WI38 (cell line): ENCODE measurements around the gene ZSCAN5A.
"Not testable (repeated sequence)": the region's sequence is repeated elsewhere in the genome, so short reads cannot be mapped to it uniquely, and the experiment has no call there.

Experiments
- H3K4me3 ChIP-seq: 2 replicates; pipeline ENCODE4 v1.5.1; 2011; ENCODE audit warnings: low read depth, mild to moderate bottlenecking, control low read depth, low read length
- TF ChIP-seq, protein P1 (sequence below): IDR thresholded peaks from 2 replicates; pipeline ENCODE4 v1.5.1; 2012; ENCODE audit warnings: low read depth, mild to moderate bottlenecking, control low read depth, low read length

The ZSCAN5A gene

DNA sequence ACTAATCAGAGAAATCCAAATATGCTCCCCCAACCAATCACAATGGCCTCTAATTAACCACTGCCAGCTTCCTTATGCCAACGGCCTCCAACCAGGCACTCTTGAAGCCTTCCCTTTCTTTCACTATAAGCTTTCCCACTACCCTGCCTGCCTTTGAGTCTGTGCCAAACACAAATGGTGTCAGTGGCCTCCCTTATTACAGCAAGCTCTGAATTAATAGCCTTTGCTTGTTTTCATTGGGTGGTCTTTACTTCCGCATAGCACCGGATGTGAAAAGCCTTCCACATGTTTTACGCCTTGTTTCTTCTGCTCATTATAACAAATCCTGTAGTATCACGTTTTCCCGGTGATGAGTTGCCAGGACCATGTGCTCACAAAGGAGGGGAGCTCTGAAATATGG lies 43.5 kb downstream of the ZSCAN5A start:
- TF ChIP-seq, protein P1, sequence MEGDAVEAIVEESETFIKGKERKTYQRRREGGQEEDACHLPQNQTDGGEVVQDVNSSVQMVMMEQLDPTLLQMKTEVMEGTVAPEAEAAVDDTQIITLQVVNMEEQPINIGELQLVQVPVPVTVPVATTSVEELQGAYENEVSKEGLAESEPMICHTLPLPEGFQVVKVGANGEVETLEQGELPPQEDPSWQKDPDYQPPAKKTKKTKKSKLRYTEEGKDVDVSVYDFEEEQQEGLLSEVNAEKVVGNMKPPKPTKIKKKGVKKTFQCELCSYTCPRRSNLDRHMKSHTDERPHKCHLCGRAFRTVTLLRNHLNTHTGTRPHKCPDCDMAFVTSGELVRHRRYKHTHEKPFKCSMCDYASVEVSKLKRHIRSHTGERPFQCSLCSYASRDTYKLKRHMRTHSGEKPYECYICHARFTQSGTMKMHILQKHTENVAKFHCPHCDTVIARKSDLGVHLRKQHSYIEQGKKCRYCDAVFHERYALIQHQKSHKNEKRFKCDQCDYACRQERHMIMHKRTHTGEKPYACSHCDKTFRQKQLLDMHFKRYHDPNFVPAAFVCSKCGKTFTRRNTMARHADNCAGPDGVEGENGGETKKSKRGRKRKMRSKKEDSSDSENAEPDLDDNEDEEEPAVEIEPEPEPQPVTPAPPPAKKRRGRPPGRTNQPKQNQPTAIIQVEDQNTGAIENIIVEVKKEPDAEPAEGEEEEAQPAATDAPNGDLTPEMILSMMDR, result no peak
- H3K4me3 ChIP-seq, result no peak overlapping the region

DNA sequence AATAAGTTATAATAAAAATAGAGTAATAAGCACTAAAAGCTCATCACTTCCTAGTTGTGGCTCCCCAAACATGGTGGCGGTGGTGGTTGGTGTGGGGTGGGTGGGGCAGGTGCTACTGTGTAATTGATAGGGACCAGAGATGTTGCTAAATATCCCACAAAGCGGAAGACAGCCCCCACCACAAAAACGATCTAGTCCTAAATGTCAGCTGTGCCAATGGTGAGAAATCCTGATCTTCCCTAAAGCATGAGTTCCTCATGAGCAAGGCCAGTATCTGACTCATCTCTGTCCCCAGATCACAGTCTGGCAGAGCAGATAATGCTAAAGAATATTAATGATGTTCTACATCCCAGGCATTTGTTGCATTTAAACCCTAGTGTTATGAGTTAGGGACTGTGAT lies 44.0 kb downstream of the ZSCAN5A start:
- H3K4me3 ChIP-seq, result no peak overlapping the region
- TF ChIP-seq, protein P1, result no peak

DNA sequence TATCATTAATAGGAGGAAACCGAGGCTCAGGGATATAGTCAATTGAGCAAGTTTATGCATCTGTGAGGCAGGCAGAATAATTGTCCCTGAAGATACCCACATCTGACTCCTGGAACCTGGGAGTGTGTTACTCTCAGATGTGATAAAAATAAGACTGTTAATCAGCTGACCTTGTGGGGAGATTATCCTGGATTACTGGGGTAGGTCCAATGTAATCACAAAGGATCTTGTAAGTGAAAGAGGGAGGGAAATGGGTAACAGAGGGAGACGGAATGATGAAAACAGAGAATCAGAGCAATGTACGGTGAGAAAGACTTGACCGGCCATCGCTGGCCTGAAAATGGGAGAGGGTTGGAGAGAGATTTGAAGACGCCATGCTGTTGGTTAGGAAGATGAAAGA lies 45.3 kb downstream of the ZSCAN5A start:
- H3K4me3 ChIP-seq, result no peak overlapping the region
- TF ChIP-seq, protein P1, result no peak

DNA sequence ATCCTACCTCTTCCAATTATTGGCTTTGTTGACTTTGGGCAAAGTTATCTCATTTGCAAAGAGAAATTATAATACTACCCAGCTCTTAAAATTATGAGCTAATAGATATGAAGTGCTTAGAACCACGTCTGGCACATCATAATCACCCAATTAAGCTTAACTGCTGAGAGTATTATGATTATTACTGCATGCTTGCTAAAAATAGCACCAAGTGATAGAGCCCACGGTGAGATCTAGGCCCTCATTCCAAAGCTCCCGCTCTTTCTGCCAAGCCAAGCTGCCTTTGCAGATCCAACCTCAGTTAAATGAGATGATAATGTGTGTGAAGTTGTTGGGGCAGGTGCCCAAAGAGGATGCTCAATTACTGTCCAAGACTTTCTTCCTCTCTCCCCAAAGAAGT lies 48.6 kb downstream of the ZSCAN5A start:
- TF ChIP-seq, protein P1, result no peak
- H3K4me3 ChIP-seq, result no peak overlapping the region

DNA sequence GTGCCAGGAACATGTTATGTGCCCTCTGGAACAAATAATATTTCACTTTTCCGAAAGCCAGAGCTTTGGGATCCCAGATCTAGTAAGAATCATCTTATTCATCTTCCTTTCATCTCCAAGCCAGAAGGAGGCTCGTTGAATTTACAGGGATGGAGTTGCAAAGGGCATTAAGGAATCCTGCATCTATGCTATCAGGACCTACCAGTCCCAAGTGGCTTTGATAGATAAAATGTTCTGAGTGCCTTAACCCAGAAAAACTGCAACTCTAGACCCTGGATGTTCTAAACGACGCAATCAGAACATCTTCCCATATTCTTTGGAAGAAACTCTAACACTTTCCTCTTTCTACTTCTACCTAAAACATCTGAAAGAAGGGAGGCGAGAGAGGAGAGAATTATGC lies 51.3 kb downstream of the ZSCAN5A start:
- no peak overlapping the region for H3K4me3 ChIP-seq
- TF ChIP-seq, protein P1, result no peak

DNA sequence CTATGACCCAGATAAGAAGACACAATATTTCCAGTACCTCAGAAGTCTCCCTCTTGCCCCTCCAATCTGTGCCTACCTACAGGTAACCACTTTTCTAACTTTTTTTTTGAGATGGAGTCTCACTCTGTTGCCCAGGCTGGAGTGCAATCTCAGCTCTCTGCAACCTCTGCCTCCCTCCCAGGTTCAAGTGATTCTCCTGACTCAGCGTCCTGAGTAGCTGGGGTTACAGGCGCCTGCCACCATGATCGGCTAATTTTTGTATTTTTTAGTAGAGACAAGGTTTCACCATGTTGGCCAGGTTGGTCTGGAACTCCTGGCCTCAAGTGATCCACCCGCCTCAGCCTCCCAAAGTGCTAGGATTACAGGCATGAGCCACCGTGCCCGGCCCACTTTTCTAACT lies 52.7 kb downstream of the ZSCAN5A start:
- not testable (repeated sequence) for H3K4me3 ChIP-seq

DNA sequence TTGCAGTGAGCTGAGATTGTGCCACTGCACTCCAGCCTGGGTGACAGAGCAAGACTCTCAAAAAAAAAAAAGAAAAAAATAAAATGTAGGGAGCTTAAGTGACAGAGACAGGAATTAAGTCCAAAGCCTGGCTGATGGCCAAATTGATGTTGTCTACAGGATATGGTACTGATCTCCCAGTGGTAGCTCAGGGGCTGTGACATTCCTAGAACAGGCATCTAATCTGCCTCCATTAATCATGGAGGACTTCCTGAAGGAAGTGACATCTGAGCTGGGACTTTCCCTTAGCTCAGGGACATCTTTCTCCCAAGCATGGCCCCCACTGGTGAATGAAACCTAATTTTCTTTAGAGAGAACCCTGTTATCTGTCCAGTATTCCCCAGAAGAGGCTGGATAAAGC lies 53.5 kb downstream of the ZSCAN5A start:
- TF ChIP-seq, protein P1, result no peak
- H3K4me3 ChIP-seq, result no peak overlapping the region

DNA sequence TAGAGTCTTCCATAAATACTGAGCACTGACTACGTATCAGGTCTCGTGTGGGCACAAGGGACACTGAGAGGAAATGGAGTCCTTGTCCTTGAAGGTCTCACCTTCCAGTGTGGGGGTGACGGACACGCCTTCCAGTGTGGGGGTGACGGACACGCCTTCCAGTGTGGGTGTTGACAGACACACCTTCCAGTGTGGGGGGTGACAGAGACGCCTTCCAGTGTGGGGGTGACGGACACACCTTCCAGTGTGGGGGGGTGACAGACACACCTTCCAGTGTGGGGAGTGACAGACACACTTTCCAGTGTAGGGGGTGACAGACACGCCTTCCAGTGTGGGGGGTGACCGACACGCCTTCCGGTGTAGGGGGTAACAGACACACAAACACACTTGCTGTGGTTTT lies 56.4 kb downstream of the ZSCAN5A start:
- no peak overlapping the region for H3K4me3 ChIP-seq
- TF ChIP-seq, protein P1, result no peak
